Colon (tissue), 2 donors: ENCODE results near the gene OGFOD3.
"Not testable (repeated sequence)": the region's sequence is repeated elsewhere in the genome, so short reads cannot be mapped to it uniquely, and the experiment has no call there.

Experiments
- FAIRE-seq: peaks from 2 replicates; lab custom pipeline; 2012; peaks lifted over from hg19 to GRCh38; lab: Jason Lieb, UNC
- donor health status: control.
- donor health status: control.

The OGFOD3 gene

DNA sequence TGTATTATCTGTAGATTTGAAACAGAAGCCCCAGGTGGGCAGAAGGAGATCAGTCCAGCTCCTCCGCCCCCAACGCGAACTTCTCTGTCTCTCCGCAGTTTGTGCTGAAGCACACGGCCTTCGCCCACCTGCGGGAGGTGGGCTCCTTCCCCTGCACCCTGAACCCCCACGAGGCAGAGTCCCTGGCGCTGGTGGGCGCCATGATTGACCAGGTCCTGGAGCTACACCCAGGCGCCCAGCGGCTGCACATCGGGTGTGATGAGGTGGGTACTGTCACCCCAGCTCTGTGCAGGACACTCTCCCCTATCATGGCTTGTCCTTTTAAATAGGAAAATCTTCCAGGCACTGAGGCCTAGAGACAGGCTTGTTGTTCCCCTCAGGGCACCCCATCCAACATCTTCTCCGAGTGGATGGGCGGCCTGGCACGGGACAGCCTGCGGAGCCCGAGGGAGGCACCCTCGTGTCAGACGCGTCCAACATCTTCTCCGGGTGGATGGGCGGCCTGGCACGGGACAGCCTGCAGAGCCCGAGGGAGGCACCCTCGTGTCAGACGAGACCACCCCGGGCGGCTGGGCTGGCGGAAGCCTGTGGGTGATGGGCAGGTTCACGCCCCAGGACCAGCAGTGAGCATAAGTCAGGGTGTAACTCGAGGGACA, 15.3 kb upstream of the OGFOD3 start:
- FAIRE-seq: no peak

DNA sequence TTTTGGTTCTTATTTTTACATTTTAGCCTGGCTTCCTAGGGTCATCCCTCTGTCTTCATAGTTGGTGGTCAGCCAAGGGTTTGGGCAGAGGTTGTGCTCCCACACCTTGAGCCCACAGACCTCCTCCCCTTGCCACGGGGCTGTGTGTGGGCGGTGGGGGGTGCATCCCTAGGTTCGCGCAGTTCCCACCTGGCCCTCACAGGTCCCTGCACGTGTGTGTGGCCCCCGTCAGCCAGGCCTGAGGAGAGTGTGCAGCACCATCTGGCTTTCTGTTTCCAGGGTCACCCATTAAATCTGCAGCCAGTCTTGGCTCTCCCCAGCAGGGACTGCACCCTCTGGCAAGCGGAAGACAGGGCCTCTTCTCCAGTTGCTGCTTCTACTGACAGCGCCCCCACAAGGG, 13.6 kb upstream of the OGFOD3 start:
- FAIRE-seq: no peak

DNA sequence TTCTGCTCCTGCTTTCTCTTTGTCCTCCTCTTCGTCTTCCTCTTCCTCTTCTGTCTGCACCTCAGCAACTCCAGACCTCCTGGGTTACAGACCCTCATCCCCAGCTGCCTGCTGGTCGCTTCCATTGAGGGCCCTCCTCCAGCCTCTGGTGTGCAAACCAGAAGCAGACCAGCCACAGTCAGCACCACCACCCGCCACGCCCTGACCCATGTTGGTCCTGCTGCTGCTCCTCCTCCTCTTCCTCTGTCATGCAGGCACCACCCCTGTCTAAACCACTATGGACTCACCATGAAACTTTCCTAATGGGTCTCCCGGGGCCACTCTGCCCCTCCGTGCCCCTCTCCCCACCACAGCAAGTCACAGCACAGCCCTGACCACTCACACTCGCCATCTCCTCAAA, 11.4 kb upstream of the OGFOD3 start:
- no peak for FAIRE-seq

DNA sequence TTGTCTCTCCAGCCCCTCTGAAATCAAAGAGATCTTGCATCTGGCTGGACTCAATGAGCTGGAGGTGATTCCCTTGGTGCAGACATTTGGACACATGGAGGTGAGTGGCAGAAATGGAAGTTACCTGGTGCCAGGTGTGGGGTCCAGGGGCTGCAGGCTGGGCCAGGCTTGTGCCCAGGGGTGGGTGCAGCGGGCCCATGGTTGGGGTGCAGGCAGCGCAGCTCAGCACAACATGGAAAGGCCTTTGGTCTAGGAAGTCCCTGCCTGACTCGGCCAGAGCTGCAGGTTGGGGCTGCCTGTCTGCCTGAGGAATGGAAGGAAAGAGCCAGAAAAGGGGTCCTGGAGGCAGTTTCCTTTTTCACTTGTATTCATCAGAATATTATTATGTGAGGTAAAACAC, 10.2 kb upstream of the OGFOD3 start:
- no peak for FAIRE-seq

DNA sequence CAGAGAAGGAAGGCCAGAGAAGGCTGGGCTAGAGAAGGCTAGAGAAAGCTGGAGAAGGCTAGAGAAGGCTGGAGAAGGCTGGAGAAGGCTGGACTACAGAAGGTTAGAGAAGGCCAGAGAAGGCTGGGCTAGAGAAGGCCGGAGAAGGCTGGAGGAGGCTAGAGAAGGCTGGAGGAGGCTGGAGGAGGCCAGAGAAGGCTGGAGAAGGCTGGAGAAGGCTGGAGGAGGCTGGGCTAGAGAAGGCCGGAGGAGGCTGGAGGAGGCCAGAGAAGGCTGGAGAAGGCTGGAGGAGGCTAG, 6.4 kb upstream of the OGFOD3 start:
- FAIRE-seq: no peak

DNA sequence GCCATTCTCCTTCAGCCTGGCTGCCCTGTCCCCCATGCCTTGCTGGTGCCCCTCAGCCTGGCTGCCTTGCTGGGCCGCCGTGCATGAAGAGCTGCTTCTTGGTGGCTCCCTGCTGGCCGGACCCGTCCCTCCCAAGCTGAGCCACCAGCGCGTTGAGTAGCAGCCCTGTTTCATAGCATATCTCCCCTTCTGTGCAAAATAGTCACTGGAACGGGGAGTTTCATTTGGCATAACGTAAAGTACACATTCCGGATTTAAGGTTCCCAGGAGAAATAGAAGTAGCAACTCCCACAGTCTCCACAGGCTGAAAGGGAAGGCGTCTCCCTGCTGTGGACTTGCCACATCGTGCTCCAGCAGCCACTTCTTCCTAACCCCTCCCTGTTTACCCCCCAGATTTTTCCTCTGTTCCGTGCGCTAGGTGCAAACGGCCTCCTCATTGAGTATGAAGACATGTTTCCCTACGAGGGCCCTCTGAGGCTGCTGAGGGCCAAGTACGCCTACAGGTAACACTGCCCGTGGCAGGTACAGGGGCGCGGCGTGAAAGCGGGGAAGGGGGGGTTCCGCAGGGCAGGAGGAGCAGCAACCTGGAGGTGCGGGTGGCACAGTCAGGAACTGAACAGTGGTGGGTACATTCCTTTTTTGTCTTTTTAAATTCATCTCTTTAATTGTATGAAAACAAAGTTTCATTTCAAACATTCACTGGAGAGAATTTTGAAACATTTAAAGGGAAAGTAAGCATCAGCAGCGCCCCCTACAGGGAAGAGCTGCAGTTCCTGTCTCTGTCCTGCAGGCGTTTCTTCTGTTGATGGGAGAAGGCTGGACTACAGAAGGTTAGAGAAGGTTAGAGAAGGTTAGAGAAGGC, 5.8 kb upstream of the OGFOD3 start:
- no peak for FAIRE-seq

DNA sequence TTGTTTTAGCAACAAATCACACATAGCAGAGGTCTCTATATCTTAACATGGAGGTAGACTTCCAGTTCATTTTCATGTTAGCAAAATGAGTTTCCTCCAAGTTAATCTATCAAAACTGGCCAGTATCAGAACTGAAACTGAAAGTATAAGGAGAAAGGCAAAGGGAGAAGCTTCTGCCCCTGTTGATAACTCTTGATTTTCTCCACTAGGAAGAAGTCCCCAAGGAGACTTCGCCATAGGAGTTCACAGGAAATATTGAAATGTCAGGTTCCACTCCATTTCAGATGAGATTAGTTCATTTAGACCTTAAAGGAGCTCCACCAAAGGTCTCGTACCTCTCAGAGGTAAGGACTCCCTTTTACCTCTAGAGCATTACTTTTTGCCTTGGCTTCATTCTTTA, 1.2 kb upstream of the OGFOD3 start:
- no peak for FAIRE-seq

DNA sequence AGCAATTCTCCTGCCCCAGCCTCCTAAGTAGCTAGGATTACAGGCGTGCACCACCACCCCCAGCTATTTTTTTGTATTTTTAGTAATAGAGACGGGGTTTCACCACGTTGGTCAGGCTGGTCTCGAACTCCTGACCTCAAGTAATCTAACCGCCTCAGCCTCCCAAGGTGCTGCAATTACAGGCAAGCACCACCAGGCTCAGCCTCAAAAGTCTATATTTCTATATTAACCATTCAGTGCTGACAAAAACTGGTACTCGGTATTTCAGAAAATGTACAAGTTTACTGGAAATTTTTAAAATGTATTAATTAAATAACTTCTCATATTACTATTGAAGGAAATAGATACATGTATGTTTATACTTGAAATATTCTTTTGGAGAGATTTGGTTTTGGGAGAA, 1.6 kb downstream of the OGFOD3 start:
- no peak for FAIRE-seq

DNA sequence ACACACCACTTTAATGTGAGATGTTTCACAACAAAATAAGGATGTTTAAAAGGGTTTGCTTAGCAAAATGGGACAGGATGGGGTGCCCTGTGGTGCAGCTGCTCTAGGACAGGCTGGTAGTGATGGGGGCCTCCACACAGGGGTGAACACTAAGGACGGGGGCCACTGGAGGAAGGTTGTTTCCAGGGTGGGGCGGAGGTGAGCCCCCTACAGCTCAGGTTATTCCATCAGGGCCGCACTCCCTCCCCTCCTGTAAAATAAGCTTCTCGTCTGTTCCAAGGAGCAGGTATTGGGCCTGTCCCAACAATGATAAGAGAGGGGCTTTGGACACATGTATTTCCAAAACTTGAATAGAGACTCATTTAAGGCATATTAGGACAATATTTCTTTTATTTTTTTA, 2.1 kb downstream of the OGFOD3 start:
- FAIRE-seq: no peak

DNA sequence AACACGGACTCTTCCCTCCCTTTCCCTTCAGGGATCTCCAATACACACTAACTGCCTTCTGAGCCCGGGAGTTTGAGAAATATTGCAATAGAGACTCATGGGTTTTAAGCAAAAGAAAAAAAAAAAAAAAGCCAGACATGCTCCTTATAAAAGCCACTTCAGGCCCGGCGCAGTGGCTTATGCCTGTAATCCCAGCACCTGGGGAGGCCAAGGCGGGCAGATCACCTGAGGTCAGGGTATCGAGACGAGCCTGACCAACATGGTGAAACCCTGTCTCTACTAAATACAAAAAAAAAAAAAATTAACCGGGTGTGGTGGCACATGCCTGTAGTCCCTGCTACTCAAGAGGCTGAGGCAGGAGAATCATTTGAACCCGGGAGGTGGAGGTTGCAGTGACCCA, 2.6 kb downstream of the OGFOD3 start:
- no peak for FAIRE-seq

DNA sequence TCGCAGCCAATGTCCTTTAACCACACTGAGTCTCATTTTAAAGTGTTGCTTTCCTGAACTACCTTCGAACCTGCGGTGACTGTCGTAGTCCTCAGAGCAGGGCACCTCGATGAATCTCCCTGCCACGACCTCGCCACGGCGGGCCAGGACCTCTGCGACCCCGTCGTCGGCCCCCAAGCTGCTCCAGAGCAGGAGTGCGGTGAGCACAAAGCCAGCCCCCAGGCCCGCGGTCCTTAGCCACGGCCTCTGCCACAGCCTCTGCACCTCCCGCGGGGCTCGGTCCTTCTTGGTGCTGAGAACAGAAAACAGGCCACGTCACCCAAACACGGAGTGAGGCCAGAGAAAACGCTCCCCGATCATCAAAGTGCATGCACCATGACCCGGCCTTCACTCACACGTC, 3.0 kb downstream of the OGFOD3 start:
- no peak for FAIRE-seq

DNA sequence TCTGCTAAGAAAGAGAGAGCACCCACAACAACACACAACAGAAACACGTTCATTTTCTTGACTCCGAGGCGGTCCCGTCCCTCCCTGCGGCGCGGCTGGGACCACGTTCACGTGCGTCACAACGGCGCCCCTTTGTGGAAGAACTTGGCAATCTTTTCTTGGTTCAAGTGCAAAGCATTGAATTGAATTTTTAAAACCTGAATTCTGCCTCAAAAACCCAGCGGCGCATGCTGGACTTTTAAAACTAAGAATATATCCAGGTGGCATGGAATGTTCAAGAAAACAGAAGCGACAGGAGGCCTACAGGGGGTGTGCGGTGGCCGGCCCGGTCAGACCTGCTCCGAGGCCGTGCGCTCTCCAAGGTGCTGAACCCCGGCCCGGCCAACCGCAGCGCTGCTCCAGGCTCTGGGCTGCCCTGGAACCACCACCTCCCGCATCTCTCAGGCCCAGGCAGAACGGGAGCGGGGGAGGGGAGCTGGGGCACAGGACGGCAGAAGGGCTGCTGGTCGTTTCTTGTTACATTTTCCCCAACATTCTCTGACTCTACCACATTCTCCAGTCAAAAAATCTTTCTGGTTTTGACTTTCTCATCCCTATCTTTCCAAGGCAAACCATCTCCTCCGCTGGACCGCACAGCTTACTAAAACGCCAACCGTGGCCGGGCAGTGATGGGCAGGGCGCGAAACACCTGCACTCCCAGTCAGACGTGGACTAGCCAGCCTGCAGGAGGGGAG, 3.7 kb downstream of the OGFOD3 start:
- no peak for FAIRE-seq

DNA sequence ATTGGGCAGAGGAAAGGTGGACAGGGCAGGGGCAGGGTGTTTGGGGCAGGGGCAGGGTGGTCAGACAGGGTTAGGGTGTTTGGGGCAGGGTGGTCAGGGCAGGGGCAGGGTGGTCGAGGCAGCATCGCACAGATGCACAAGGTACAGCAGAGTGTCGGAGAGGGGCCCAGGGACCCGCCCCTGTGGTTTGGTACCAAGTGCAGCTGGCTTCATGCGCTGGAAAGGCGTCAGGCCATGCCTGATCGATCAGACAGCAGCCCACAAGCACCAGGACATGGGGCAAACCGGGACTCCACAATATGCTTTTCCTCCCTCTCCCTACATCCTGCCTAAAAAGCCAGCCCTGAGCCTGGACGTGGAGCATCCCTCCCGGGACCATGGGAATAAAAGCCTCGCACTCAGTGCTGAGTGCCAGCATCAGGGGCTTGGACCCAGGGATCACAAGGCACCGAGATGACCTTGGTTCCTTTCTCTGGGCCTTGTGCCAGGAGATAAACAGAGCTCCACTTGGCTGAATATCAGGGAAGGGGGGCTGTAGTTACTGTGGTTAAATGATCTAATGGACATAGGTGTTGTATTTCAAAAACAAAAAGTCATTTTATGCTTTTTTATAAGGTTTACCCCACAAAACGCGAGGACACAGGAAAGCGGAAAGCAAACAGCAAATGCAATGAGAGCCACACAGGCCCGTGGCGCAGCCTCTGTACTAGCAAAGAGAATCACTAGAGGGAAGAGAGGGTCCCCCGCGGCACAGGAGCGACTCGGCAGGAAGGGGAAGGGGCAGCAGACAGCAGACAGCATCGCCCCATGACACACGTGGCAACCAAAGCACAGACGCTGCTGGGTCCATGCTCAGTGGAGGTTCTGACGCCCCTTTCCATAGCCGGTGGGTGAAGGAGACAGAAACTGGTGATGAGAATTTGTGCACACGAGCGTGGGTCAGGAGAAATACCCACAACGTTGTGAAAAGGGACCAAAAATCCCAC, 5.6 kb downstream of the OGFOD3 start:
- no peak for FAIRE-seq

DNA sequence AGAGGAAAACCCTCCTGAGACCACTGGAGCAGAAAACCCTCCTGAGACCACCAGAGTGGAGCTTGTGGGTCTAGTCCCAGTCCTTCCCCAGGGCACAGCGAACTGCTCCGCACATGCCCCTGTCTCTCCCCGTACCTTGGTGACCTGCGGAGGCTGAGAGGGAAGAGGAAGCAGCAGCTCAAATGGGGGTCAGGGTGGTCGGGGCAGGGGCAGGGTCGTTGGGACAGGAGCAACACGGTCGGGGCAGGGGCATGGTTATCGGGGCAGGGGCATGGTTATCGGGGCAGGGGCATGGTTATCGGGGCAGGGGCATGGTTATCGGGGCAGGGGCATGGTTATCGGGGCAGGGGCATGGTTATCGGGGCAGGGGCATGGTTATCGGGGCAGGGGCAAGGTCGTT, 6.3 kb downstream of the OGFOD3 start:
- FAIRE-seq: not testable (repeated sequence)

DNA sequence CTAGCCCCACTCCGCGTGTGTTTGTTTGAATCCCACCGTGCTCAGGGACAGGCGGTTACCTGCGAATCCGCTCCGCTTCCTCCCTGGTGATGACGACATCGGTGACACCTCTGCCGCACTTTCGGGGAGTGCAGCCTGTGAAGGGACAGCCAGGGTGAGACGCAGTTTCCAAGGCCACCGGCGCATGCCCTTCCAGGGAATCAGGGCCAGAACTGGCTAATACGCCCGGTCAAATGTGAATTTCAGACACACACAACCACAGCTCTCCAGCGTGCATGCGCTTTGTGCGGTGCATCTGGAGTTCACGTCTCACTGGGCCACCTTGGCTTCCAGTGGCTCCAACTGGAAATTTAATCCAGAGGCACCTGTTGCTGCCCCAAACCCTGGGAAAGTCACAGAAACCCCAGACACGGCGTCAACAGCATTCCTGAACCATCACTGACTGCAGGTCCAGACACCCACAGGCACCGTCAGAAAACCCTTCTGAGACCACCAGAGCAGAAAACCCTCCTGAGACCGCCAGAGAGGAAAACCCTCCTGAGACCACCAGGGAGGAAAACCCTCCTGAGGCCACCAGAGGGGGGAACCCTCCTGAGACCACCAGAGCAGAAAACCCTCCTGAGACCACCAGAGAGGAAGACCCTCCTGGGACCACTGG, 6.9 kb downstream of the OGFOD3 start:
- no peak for FAIRE-seq

DNA sequence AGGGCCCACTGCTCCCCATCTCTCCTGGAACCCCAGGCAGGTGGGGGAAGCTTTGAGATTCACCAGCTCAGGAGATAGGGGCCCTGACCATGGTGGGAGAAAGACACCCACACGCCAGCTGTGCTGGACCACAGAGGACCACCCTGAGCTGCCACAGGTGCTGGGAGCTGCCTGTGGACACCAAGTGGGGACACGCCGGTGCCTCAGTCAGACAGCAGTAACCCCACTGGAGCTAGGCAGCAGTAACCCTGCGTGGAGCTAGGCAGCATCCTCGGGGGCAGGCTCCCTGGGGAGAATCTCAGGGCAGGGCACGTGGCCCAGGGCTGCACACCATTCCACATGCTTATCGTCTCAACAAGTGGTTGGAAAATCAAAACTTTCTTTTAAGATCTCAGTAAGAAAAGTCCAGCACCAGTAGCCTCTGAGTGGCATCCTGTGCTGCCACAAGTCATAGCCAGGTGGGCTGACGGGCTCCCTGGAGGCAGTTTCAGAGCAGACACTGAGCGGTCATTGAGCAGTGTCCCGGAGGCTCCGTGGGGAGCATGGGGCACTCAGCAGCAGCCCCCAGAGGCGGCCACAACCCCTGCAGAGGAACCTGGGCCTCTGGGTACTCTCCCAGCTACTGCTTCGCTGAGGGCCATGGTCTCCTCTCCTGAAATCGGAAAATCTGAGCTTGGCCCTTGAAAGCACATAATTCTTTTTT, 8.2 kb downstream of the OGFOD3 start:
- FAIRE-seq: no peak

DNA sequence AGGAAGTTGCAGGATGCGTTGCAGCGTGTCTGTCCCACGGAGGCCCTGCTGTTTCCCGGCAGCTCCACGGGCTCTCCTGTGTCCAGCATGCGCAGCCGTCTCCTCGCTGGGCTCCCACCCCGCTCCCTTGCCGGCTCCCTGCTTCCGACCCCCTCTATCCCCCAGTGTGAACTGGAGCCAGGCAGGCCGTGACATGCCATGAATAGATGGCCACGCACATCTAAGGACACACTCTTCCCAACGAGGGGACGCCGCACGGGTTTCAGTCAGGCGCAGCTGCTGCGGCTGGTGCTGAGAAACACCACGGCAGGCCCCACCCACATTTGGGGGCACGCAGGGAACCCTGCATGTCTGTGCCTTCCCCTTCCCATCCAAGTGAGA, 9.5 kb downstream of the OGFOD3 start:
- no peak for FAIRE-seq

DNA sequence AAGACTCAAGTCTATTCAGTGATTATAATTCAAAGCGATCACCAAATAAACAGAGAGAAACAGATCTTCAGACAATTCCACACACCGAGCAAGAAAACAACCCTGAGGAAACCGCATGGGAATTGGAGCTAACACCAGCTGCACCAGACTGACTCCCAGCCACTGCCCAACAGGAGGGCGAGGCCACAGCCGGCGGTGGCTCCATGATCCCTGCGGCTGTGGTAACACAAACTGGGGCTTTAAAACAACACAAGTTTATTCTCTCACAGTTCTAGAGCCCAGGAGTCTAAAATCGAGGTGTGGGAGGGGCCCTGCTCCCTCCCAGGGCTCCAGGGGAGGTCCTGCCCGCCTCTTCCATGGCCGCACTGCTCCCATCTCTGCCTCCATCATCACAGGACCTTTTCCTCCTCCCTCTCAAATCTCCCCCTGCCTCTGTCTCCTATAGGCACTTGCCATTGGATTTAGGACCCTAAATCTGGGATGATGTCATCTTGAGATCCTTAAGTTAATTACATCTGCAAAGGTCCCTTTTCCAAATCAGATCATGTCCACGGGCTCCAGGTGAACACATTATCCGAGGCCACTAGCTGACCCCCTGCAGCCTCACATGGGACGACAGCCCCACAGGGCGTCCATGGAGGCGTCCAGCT, 10.0 kb downstream of the OGFOD3 start:
- no peak for FAIRE-seq

DNA sequence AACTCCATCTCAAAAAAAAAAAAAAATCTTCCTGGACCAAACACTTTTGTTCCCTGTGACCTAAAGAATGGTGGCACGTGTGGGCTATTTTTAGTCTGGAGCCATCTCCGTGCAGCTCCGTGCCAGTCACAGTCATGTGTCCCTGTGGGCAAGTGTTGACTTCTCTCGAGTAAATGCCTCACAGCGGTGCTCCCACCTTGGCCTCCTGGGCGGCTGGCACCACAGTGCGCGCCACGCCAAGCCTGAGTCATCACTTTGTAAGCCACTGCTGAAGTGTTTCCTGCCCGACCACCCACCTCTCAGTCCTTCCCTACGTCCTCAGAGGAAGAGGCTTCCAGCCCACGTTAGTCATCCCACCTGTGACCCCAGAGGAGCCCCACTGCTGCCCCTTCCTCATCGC, 11.1 kb downstream of the OGFOD3 start:
- no peak for FAIRE-seq

DNA sequence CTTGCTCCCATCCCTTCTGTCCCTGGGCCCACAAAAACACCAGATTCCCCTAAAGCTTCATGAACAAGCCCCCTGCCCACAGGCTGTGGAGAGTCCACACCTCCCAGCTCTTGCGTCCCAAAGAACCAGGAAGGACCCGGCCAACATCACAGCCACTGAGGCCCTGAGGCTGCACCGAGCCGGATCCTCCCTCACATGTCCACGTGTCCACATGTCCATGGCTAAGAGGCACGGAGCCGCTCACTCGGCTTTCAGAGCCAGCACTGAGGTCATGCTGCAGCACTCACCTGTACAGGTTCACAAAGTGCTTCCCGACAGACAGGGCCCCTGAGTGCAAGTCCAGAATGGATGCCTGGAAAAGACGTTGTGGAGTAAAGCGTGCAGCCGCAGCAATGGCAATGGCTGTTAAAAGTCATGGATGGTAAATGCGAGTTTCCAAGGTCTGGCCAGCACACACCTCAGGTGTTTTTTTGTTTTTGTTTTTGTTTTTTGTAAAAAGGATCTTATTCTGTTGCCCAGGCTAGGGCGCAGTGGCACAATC, 12.2 kb downstream of the OGFOD3 start:
- FAIRE-seq: no peak
